Gastroesophageal sphincter (tissue), 3 donors: ENCODE data around the gene FGD5.
"Not testable (repeated sequence)": the region's sequence is repeated elsewhere in the genome, so short reads cannot be mapped to it uniquely, and the experiment has no call there.

Experiments
- CTCF ChIP-seq, 4 experiments: fragments of 200-600 bp in 2 of 4; fragments of 450-650 bp in 2 of 4; sonication (generic) in 1 of 4; IDR thresholded peaks; one replicate each; pipeline ENCODE4 v1.5.1; 2017 to 2019; ENCODE audit warnings: antibody characterized with exemption in 4 of 4, mild to moderate bottlenecking in 2 of 4, moderate library complexity in 2 of 4
- EP300 ChIP-seq: sonication (generic); formaldehyde crosslinking; IDR thresholded peaks from one replicate; pipeline ENCODE4 v1.6.1; 2017; ENCODE audit warnings: antibody characterized with exemption, mild to moderate bottlenecking
- POLR2A ChIP-seq, 2 donors: fragments of 450-650 bp; IDR thresholded peaks; one replicate each; pipeline ENCODE4 v1.6.1; 2017; ENCODE audit warnings: antibody characterized with exemption in 2 of 2, mild to moderate bottlenecking in 2 of 2, moderate library complexity in 1 of 2
- POLR2AphosphoS5 ChIP-seq: sonication (generic); formaldehyde crosslinking; IDR thresholded peaks from one replicate; pipeline ENCODE4 v1.6.1; 2017; ENCODE audit warnings: antibody characterized with exemption

DNA sequence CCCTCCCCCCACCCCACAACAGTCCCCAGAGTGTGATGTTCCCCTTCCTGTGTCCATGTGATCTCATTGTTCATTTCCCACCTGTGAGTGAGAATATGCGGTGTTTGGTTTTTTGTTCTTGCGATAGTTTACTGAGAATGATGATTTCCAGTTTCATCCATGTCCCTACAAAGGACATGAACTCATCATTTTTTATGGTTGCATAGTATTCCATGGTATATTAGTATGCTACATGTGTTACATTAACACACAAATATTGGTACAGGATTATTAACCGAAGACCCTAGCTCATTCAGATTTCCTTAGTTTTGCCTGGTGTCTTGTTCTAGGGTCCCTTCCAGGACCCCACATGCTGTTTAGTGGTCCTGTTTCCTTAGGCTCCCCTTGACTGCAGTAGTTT is 84.7 kb downstream of the FGD5 start:
- not testable (repeated sequence) for TF ChIP-seq POLR2AphosphoS5; CTCF (IDR thresholded peaks at IDR 0.05); POLR2A (IDR thresholded peaks at IDR 0.05); EP300
